HuH-7.5 (cell line): ENCODE results near the gene SMIM35.
"Not testable (repeated sequence)": the region's sequence is repeated elsewhere in the genome, so short reads cannot be mapped to it uniquely, and the experiment has no call there.

ENCODE experiments used
- DNase-seq: peaks from one replicate; pipeline ENCODE4 v3.0.0; 2011; ENCODE audit warnings: low spot score

SMIM35 gene

DNA sequence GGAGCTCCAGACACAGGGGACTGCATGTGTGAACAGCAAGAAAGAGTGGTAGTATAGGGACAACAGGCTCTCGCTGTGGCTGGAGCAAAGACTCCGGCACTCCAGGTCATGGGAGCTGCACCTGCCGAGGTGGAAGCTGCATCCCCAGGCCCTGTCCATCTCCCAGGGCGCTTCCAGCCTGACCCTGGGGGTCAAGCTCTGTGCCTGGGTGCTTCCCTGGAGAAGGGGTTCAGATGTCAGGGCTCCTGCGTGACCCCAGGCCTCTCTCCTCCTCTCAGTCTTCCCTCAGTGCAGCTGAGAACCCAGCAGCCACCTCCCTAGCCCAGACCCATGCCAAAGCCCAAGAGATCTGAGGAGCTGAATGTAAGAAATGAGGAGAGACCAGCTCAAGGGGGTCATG, 6.5 kb downstream of the SMIM35 start:
- DNase-seq: no peak

DNA sequence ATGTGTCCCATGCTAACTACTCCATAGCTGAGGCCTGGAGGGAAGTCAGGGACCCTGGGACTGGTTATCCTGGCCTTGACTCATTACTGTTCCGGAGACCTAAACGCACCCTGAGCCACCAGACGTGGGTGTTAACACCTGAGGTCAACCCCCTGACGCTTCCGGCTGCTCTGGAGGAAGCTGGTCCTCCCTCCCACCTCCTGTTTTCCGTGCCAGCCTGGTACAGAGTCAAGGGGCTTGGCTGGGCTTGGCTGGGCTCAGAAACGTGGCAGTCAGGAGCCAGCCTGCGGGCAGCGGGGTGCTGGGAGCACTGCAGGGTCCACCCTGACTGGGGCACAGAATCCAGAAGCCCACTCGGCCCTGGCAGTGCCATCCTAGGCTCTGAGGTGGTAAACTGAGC, 7.3 kb downstream of the SMIM35 start:
- DNase-seq: no peak

GRCh38 chr11:118078911-118079411, 7.8 kb downstream of the SMIM35 start:
- no peak for DNase-seq

GRCh38 chr11:118076754-118077281, 9.9 kb downstream of the SMIM35 start, which contains the start of gene TMPRSS4:
TSS of gene TMPRSS4 (plus strand) at chr11:118077078. CDS start at chr11:118077303, 225 bp downstream.
- DNase-seq: peak; percentile 52

- no peak for DNase-seq
Measured at GRCh38 chr11:118074785-118075184, 12.0 kb downstream of the SMIM35 start.

DNA sequence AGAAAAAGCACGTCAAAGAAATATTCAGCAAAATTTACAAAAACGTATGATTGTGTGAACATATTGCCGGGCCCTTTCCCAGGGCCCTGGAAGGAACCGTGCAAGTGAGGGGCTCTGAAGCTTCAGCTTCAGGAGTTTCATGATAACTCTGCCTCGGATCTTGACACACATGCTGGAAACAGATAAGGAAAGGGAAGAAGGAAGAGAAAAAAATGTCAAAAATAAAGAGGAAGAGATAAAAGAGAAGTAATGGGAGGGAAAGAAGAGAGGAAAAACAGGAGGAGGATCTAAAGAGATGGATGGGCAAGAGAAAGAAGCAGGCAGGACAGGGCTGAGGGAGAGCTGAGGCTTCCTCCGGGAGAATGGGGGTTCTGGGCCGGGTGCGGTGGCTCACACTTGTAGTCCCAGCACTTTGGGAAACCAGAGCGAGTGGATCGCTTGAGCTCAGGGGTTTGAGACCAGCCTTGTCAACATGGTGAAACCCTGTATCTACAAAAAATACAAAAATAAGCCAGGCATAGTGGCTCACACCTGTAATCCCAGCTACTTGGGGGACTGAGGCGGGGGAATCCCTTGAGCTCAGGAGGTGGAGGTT, 12.6 kb downstream of the SMIM35 start:
- DNase-seq: no peak

GRCh38 chr11:118073554-118073953, 13.2 kb downstream of the SMIM35 start:
- no peak for DNase-seq

DNA sequence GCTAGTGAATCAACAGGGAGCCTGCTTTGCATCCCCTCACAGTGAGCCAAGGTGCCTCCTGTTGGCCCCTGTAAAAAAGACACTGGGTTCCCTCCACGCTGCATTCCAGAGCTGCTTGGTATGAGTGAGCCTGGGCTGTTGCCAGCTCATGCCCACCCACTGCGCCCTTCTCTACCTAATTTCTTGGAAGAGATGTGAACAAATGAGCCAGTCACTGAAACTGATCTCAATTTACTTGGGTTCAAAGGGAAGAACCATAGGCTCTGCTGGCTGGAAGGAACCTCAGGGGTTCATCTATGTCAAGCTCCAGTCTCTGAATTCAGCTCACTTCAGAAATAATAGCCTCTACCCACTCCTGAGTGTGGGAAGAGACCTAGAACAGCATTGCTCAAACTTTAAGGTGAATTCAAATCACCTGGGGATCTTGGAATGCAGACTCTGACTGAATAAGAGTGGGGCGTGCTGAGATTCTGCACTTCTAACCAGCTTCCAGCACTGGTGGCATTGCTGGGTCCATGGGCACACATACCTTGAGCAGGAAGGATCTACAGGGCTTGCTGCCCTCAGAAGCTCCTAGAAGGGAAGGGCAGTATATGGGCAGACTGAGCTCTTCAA, 15.2 kb downstream of the SMIM35 start:
- DNase-seq: no peak

DNA sequence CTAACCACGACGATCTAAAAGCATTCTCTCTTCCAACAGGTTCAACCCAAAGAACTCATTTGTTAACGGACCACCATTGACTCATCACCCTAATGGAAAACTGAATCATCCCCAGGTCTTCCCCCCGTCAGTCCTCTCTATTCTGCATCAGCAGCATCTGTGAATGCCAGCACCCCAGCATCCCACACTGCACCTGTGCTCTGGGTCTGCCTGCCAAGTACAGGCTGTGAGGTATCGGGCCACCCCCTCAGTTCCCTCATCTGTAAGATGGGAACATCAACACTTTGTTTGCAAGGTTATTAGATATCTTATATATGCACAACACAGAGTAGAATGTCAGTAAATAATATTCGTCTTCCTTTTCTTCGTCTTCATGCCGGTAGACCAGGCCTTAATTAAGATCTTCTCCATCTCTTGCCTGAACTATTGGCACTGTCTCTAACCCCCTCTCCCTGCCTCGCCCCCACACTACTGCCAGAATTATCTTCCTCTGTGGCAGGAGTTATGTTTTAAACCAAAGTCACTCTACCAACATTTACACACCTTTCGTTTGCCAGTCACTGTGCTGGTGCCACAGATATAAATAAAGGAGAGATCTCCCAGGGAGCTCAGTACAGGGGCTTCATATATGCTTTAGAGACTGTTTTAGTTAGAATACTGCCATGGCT, 17.7 kb downstream of the SMIM35 start:
- DNase-seq: no peak

DNA sequence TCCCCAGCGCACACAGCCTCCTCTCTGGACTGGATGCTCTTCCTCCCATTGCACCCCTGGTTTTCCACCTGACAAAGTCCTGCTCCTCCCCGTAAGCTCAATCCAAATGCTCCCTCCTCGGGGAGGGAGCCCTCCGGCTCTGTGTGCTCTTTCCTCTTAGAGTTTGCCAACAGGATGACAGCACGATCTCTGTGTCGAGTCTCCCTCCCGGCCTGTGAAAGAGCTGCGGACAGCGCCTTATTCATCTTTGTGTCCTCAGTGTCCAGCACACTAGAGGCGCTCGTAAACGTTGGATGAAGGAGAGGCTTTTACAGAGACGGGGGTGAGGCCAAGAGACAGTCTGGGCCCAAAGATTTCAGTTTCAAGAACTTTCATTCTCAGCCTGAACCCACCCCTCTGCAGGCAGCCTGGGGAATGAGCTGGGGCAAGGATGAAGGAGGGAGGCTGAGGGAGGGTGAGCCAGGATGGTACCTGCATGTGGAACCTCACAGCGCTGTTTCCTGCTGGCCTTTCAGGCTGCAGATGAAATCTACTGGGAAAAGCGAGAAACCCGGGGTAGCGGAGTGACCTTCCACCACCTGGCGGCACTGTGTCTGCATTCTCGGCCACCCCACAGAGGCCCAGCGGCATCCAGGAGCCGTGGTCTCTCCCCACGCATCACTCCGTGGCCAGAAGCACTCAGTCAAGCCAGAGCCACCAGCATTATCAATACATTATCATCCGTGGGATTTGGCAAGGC, 18.4 kb downstream of the SMIM35 start:
- DNase-seq: no peak

GRCh38 chr11:118067006-118067405, 19.8 kb downstream of the SMIM35 start:
- no peak for DNase-seq

DNA sequence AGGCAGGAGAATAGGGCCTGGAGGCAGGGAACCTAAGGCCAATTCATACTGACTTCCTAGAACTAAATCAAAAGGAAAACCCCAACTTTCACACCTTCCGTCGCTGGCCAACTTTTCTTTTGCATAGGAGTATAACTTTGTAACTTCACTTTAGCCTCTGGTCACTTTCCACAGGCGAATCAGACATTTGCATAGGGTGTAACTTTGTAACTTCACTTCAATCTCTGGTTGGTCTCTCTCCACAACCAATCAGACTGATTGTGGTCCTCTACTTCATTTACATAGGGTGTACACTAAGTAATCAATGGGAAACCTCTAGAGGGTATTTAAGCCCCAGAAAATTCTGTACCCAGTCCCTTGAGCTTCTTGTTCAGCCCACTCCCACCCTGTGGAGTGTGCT, 21.4 kb downstream of the SMIM35 start:
- no peak for DNase-seq

GRCh38 chr11:118064956-118065355, 21.8 kb downstream of the SMIM35 start:
- DNase-seq: no peak

GRCh38 chr11:118062631-118063030, 24.1 kb downstream of the SMIM35 start:
- DNase-seq: not testable (repeated sequence)

DNA sequence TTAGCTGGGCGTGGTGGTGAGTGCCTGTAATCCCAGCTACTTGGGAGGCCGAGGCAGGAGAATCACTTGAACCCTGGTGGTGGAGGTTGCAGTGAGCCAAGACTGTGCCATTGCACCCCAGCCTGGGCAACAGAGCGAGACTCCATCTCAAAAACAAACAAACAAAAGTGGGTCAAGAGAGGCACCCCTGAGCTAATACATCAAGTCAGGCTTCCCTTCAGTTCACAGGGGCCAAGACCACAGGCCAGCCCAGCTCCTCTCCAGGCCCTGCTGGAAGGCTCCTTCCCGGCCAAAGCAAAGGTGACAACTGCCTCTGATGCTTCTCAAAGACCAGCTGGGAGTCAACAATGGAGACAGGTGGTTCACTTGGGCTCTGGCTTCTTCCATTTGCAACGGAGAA, 24.6 kb downstream of the SMIM35 start:
- DNase-seq: not testable (repeated sequence)

DNA sequence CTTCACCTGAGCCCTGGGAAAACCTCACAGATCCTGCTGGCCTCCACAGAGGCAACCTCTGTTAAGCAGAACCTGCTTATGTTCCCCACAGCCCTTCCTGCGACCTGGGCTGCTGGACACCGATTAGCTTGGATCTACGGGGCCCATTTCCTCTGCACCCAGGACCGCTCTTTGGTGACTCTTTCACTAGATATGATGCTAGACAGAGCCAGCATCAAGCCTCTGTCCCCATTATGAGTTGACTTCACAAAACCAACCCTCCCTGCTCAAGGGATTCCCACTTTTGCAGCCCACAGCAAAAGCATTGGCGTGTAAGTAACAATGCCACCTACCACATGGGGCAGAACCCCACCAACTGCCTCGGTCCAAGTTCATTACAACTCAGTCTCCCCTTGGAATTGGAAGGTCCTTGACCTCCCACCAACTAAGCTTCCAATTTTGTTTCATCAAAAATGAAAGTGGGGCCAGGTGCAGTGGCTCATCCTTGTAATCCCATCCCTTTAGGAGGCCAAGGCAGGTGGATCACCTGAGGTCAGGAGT, 25.1 kb downstream of the SMIM35 start:
- DNase-seq: no peak

DNA sequence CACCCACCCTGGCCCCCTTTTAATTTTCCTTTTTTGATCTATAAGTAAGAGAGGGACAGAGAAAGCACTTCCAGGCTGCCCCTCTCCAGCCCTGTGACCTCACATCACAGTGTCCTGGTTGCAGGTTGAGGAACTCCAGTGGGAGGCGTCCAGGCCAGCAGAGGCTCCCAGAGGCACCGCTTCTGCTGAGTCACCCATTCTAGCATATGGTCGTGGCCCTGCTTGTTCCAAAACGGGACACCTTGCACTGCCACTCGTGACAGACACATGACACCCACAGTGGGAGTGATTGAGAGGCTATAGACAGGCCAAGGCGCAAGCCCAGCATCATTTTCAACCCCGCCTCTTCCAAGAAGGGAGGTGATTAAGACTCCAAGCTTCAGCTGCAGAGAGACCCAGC, 25.9 kb downstream of the SMIM35 start:
- DNase-seq: no peak

GRCh38 chr11:118060081-118060661, 26.6 kb downstream of the SMIM35 start:
- DNase-seq: no peak

GRCh38 chr11:118059246-118059940, 27.4 kb downstream of the SMIM35 start:
- DNase-seq: no peak

DNA sequence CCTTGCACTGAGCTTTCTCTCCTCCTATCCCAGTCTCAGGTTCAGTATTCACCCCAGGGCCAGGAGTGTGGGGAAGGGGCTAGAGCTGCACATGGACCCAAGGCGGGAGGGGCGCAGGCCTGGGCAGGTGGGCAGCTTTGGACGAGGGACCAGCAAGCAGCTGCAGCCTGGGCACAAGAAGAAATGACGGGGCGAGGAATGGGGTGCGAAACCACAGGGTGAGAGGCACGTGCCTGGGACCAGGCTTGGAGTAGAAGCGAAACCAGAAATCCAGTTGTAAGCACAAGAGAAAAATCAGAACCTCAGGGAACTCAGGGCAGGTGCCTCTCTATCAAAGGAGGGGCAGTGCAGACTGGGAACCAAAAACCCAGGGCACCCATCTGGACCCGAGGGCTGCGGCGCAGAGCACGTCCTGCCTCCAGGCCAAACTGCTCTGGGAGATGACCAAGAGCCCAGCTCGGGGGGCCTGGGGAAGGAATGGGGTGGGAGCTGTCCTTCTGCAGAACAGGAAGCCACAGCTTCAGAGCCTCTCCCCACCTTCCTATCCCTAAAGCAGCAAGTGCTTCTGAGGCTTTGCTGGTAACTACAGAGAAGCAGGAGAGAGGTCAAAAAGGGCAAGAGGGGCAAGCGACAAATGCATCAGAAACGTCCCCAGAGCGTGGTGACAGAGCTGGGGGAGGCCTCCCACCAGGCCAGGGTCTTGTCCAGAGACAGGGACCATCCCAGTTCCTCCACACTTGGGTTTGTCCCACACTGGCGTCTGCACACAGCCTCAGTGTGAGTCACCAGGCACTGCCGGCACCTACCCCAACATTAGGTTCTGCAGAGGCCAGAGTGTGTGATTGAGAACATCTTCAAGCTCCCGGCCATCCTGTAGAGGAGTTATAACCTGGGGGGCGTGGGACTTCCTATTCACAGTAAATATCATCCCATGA, 28.2 kb downstream of the SMIM35 start:
- DNase-seq: no peak
